NCI-H460 (cell line): ENCODE data around the gene FLOT1. TPM values are rescaled to one million over a fixed set of nuclear protein-coding genes. Genes with fewer than 3 reads are reported as not detected.

Experiments
- DNase-seq: peaks from one replicate; pipeline ENCODE4 v3.0.0-alpha.2; 2016; ENCODE audit warnings: low read depth; ENCODE audit errors: extremely low read depth
- small RNA-seq, 2 experiments: library from RNA; depleted of rRNA; stranded (forward); fragments of <200 nt; gene quantifications; one replicate each; pipeline ENCODE3, GENCODE V24; 2014
- total RNA-seq: library from RNA; depleted of rRNA; stranded (reverse); fragments of >200 nt; shearing (Covaris generic); gene quantifications from 2 replicates; pipeline ENCODE4 v1.2.3, GENCODE V29; 2014; rRNA removed

FLOT1 gene
- total RNA-seq, 1 experiment from 2014 or later, result 137 TPM

GRCh38 chr6:30683183-30683979, 59.1 kb downstream of the FLOT1 start:
- no peak for DNase-seq

GRCh38 chr6:30682143-30683117, 60.1 kb downstream of the FLOT1 start:
- no peak for DNase-seq

- no peak for DNase-seq
These were observed 60.7 kb downstream of the FLOT1 start for GRCh38 chr6:30681766-30682142.

GRCh38 chr6:30679765-30680535, 62.5 kb downstream of the FLOT1 start:
- no peak for DNase-seq

GRCh38 chr6:30678964-30679726, 63.3 kb downstream of the FLOT1 start:
- DNase-seq, result peak; percentile 65

Small RNAs within 50 kb of the gene (small RNA-seq; reads per million reads assigned to genes)
- gene RF00019 (0 reads per million in 2 experiments), gene RN7SL353P (0 reads per million in 2 experiments)

Other genes starting within 250 kb of the FLOT1 start
- 19.2 and 21.4 TPM in 2 replicates for gene GNL1, start 186.2 kb downstream of the FLOT1 start, total RNA-seq
- gene PRR3, start 185.4 kb downstream of the FLOT1 start, total RNA-seq, result 9.1 and 9.6 TPM in 2 replicates
- 29.2 and 34.4 TPM in 2 replicates for gene ABCF1, start 171.2 kb downstream of the FLOT1 start, total RNA-seq
- gene PPP1R10, start 125.4 kb downstream of the FLOT1 start, total RNA-seq, result 68.4 and 74.9 TPM in 2 replicates
- gene MRPS18B, start 124.8 kb downstream of the FLOT1 start, total RNA-seq, result 116 and 129 TPM in 2 replicates
- 4.3 and 7.7 TPM in 2 replicates for gene ATAT1, start 115.8 kb downstream of the FLOT1 start, total RNA-seq
- gene C6orf136, start 95.6 kb downstream of the FLOT1 start, total RNA-seq, result 7.5 and 8.3 TPM in 2 replicates
- 35.5 and 35.6 TPM in 2 replicates for gene DHX16, start 69.7 kb downstream of the FLOT1 start, total RNA-seq
- 35.1 and 42.5 TPM in 2 replicates for gene PPP1R18, start 56.0 kb downstream of the FLOT1 start, total RNA-seq
- 6.3 and 6.4 TPM in 2 replicates for gene NRM, start 51.7 kb downstream of the FLOT1 start, total RNA-seq
- 8.4 and 11.3 TPM in 2 replicates for gene MDC1, start 25.4 kb downstream of the FLOT1 start, total RNA-seq
- gene TUBB, start 22.3 kb downstream of the FLOT1 start, total RNA-seq, result 287 and 303 TPM in 2 replicates
- gene IER3, start 1.9 kb upstream of the FLOT1 start, total RNA-seq, result 90.1 and 118 TPM in 2 replicates
- gene DDR1, start 141.8 kb upstream of the FLOT1 start, total RNA-seq, result 18.4 and 23.8 TPM in 2 replicates
- 16.2 and 16.9 TPM in 2 replicates for gene GTF2H4, start 165.5 kb upstream of the FLOT1 start, total RNA-seq
- gene VARS2, start 171.6 kb upstream of the FLOT1 start, total RNA-seq, result 17.7 and 24.6 TPM in 2 replicates
- gene SFTA2, start 189.5 kb upstream of the FLOT1 start, total RNA-seq, result not detected in 2 replicates
- 0.15 TPM in 1 of 2 replicates, not detected in the other for gene MUCL3, start 198.3 kb upstream of the FLOT1 start, total RNA-seq
- not detected in 2 replicates for gene MUC21, start 241.0 kb upstream of the FLOT1 start, total RNA-seq